ENCODE data around the gene MTHFR. TPM values are rescaled to one million over a fixed set of nuclear protein-coding genes. Genes with fewer than 3 reads are reported as not detected.
"Not testable (repeated sequence)": the region's sequence is repeated elsewhere in the genome, so short reads cannot be mapped to it uniquely, and the experiment has no call there.

Gene MTHFR
- total RNA-seq, 1 donor: 21.6 TPM

- no peak overlapping the region for H3K4me3 ChIP-seq (ENCODE audit: low read depth, low read length)
- no peak for TF ChIP-seq CTCF (IDR thresholded peaks at IDR 0.05; ENCODE audit: insufficient read depth, low read depth, low read length)
- no peak for DNase-seq (ENCODE audit: low read depth)
Measured at GRCh38 chr1:11817192-11817591, 11.4 kb upstream of the MTHFR start.

GRCh38 chr1:11813021-11813420 lies 7.3 kb upstream of the MTHFR start:
- no peak for DNase-seq (ENCODE audit: low read depth)
- TF ChIP-seq CTCF (IDR thresholded peaks at IDR 0.05; ENCODE audit: insufficient read depth, low read depth, low read length): no peak
- H3K4me3 ChIP-seq (ENCODE audit: low read depth, low read length): no peak overlapping the region

- peak overlapping the region; percentile 89 for H3K4me3 ChIP-seq (ENCODE audit: low read depth, low read length)
Measured at GRCh38 chr1:11807133-11807532, 1.4 kb upstream of the MTHFR start.

GRCh38 chr1:11806307-11806936 lies 658 bp upstream of the MTHFR start:
- no peak for TF ChIP-seq CTCF (IDR thresholded peaks at IDR 0.05; ENCODE audit: insufficient read depth, low read depth, low read length)
- DNase-seq (ENCODE audit: low read depth): peak; percentile 36
- peak overlapping the region; percentile 89 for H3K4me3 ChIP-seq (ENCODE audit: low read depth, low read length)

More at GRCh38 chr1:11807133-11807532, 1.4 kb upstream of the MTHFR start:
- TF ChIP-seq CTCF (IDR thresholded peaks at IDR 0.05; ENCODE audit: insufficient read depth, low read depth, low read length): no peak
- DNase-seq (ENCODE audit: low read depth): no peak

- no peak for TF ChIP-seq CTCF (IDR thresholded peaks at IDR 0.05; ENCODE audit: insufficient read depth, low read depth, low read length)
- DNase-seq (ENCODE audit: low read depth): peak; percentile 70
- peak overlapping the region; percentile 89 for H3K4me3 ChIP-seq (ENCODE audit: low read depth, low read length)
Measured at GRCh38 chr1:11804666-11805421, 920 bp downstream of the MTHFR start.

- H3K4me3 ChIP-seq (ENCODE audit: low read depth, low read length): peak overlapping the region; percentile 89
- not testable (repeated sequence) for DNase-seq (ENCODE audit: low read depth)
Measured at GRCh38 chr1:11803924-11804665, 1.7 kb downstream of the MTHFR start.

Data from fibroblast of villous mesenchyme (primary cell).